Measurements from ENCODE around the gene OPN1SW. TPM values are rescaled to one million over a fixed set of nuclear protein-coding genes. Genes with fewer than 3 reads are reported as not detected.

The OPN1SW gene
- total RNA-seq, 3 donors from 2014 or later (not counting 1 experiment from before 2014, with no cell fraction given) = not detected

- H3K36me3 ChIP-seq (ENCODE audit: control insufficient read depth, insufficient read depth, low read length) = no peaks in the 10 kb centered on the region
Observed at GRCh38 chr7:128811631-128812430, 36.2 kb upstream of the OPN1SW start.

DNA sequence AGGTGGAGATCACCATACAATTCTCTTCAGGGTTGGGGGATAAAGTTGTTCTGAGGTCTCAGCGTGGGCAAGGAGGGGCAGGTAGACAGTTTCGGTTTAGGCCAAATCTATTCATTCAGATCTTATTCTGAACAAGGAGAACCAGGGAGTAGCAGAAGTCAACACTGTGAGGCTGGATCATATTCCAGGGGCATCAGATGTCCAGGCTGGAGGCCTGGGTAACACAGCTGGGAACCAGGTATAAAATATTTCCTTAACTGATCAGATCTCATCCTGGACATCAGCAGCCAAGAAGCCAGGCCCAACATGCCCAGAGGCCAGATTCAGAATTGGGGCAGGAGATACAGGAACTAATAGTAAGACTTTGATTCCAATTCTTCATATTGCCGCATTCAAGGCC is 35.4 kb upstream of the OPN1SW start:
- Histone ChIP-seq H3K9me3 (ENCODE audit: control insufficient read depth, insufficient read depth, low read length) (no peaks in the 10 kb centered on the region), H3K27me3 (ENCODE audit: control insufficient read depth, insufficient read depth, low read length) (no peaks in the 10 kb centered on the region), H3K36me3 (ENCODE audit: control insufficient read depth, insufficient read depth, low read length) (peaks cover 2% of the 10 kb centered on the region), H3K4me3 (ENCODE audit: low read length) (no peak overlapping the region), H3K4me1 (ENCODE audit: control insufficient read depth, insufficient read depth, low read length) (no peaks in the 10 kb centered on the region), H3K27ac (ENCODE audit: low read length) (no peak overlapping the region)
- H3K4me1 Mint-ChIP-seq = no peaks in the 10 kb centered on the region
- no peak for DNase-seq
- H3K4me3 Mint-ChIP-seq = no peak overlapping the region
- 100% methylated on average over 3 of the region's 3 CpGs for WGBS (ENCODE audit: insufficient coverage)
- no peaks in the 10 kb centered on the region for H3K9me3 Mint-ChIP-seq
- no peaks in the 10 kb centered on the region for H3K27me3 Mint-ChIP-seq (ENCODE audit: low read depth in 2 of 2)
- H3K27ac Mint-ChIP-seq = no peak overlapping the region
- intact Hi-C loops (cut with micrococcal nuclease) = no loop called here
- H3K36me3 Mint-ChIP-seq = no peaks in the 10 kb centered on the region
- ATAC-seq = no peak
- TF ChIP-seq, protein P1, sequence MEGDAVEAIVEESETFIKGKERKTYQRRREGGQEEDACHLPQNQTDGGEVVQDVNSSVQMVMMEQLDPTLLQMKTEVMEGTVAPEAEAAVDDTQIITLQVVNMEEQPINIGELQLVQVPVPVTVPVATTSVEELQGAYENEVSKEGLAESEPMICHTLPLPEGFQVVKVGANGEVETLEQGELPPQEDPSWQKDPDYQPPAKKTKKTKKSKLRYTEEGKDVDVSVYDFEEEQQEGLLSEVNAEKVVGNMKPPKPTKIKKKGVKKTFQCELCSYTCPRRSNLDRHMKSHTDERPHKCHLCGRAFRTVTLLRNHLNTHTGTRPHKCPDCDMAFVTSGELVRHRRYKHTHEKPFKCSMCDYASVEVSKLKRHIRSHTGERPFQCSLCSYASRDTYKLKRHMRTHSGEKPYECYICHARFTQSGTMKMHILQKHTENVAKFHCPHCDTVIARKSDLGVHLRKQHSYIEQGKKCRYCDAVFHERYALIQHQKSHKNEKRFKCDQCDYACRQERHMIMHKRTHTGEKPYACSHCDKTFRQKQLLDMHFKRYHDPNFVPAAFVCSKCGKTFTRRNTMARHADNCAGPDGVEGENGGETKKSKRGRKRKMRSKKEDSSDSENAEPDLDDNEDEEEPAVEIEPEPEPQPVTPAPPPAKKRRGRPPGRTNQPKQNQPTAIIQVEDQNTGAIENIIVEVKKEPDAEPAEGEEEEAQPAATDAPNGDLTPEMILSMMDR (IDR thresholded peaks at IDR 0.05) = no peak

More at GRCh38 chr7:128811631-128812430, 36.2 kb upstream of the OPN1SW start:
- H3K4me1 ChIP-seq (ENCODE audit: control insufficient read depth, insufficient read depth, low read length) = no peaks in the 10 kb centered on the region
- ATAC-seq (no peak), DNase-seq (no peak)
- no peak overlapping the region for H3K4me3 ChIP-seq (ENCODE audit: low read length)
- WGBS (ENCODE audit: insufficient coverage) = 97% methylated on average over 11 of the region's 11 CpGs
- no peak overlapping the region for H3K27ac ChIP-seq (ENCODE audit: low read length)
- Mint-ChIP-seq H3K4me3 (no peak overlapping the region), H3K9me3 (no peaks in the 10 kb centered on the region), H3K27me3 (ENCODE audit: low read depth in 2 of 2) (no peaks in the 10 kb centered on the region), H3K27ac (no peak overlapping the region), H3K36me3 (no peaks in the 10 kb centered on the region), H3K4me1 (no peaks in the 10 kb centered on the region)
- H3K27me3 ChIP-seq (ENCODE audit: control insufficient read depth, insufficient read depth, low read length) = no peaks in the 10 kb centered on the region
- intact Hi-C loops (cut with micrococcal nuclease) = no loop called here
- H3K9me3 ChIP-seq (ENCODE audit: control insufficient read depth, insufficient read depth, low read length) = no peaks in the 10 kb centered on the region
- TF ChIP-seq, protein P1 (IDR thresholded peaks at IDR 0.05) = no peak

GRCh38 chr7:128810473-128810872 is 34.9 kb upstream of the OPN1SW start:
- Mint-ChIP-seq H3K27ac (no peak overlapping the region), H3K27me3 (ENCODE audit: low read depth in 2 of 2) (no peaks in the 10 kb centered on the region), H3K9me3 (no peaks in the 10 kb centered on the region), H3K36me3 (no peaks in the 10 kb centered on the region), H3K4me3 (no peak overlapping the region), H3K4me1 (no peaks in the 10 kb centered on the region)
- Histone ChIP-seq H3K4me1 (ENCODE audit: control insufficient read depth, insufficient read depth, low read length) (no peaks in the 10 kb centered on the region), H3K9me3 (ENCODE audit: control insufficient read depth, insufficient read depth, low read length) (no peaks in the 10 kb centered on the region), H3K36me3 (ENCODE audit: control insufficient read depth, insufficient read depth, low read length) (peaks cover 2% of the 10 kb centered on the region), H3K27me3 (ENCODE audit: control insufficient read depth, insufficient read depth, low read length) (no peaks in the 10 kb centered on the region), H3K27ac (ENCODE audit: low read length) (no peak overlapping the region), H3K4me3 (ENCODE audit: low read length) (no peak overlapping the region)
- ATAC-seq (no peak), DNase-seq (no peak)
- TF ChIP-seq, protein P1 (IDR thresholded peaks at IDR 0.05) = no peak
- 89% methylated on average over 2 of the region's 2 CpGs for WGBS (ENCODE audit: insufficient coverage)
- intact Hi-C loops (cut with micrococcal nuclease) = no loop called here

DNA sequence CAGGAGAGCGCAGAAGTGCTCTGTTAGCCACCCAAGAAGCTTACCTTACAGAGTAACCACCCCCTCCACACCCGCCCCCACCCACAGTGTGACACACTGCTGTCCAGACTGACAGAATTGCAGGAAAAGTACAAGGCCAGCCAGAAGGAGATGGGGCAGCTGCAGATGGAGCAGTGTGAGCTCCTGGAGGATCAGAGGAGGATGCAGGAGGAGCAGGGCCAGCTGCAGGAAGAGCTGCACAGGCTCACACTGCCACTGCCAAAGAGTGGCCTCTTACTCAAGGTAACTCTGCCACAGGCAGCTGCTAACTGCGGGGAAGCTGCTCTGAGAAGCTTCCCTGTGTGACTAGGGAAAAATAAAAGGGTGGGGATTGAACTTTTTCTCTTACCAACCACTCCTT is 33.8 kb upstream of the OPN1SW start:
- H3K4me1 Mint-ChIP-seq = no peaks in the 10 kb centered on the region
- no peaks in the 10 kb centered on the region for H3K4me1 ChIP-seq (ENCODE audit: control insufficient read depth, insufficient read depth, low read length)
- no peaks in the 10 kb centered on the region for H3K9me3 ChIP-seq (ENCODE audit: control insufficient read depth, insufficient read depth, low read length)
- H3K4me3 ChIP-seq (ENCODE audit: low read length) = no peak overlapping the region
- no peak overlapping the region for H3K4me3 Mint-ChIP-seq
- ATAC-seq (no peak), DNase-seq (no peak)
- H3K27ac ChIP-seq (ENCODE audit: low read length) = no peak overlapping the region
- H3K9me3 Mint-ChIP-seq = no peaks in the 10 kb centered on the region
- 91% methylated on average over 2 of the region's 3 CpGs for WGBS (ENCODE audit: insufficient coverage)
- H3K36me3 Mint-ChIP-seq = no peaks in the 10 kb centered on the region
- no peaks in the 10 kb centered on the region for H3K27me3 Mint-ChIP-seq (ENCODE audit: low read depth in 2 of 2)
- H3K36me3 ChIP-seq (ENCODE audit: control insufficient read depth, insufficient read depth, low read length) = peaks cover 2% of the 10 kb centered on the region
- intact Hi-C loops (cut with micrococcal nuclease) = no loop called here
- no peaks in the 10 kb centered on the region for H3K27me3 ChIP-seq (ENCODE audit: control insufficient read depth, insufficient read depth, low read length)
- H3K27ac Mint-ChIP-seq = no peak overlapping the region
- TF ChIP-seq, protein P1 (IDR thresholded peaks at IDR 0.05) = no peak

All from natural killer cell (primary cell).